GM13977 (cell line): Measurements from ENCODE around the gene RNF150.

Experiments used
- DNase-seq: peaks from one replicate; pipeline ENCODE4 v3.0.0; 2012; ENCODE audit warnings: low spot score
- CTCF ChIP-seq: IDR thresholded peaks from 2 replicates; pipeline ENCODE4 v1.5.1; 2012; ENCODE audit warnings: mild to moderate bottlenecking, control low read depth; ENCODE audit not compliant: insufficient read depth; ENCODE audit errors: extremely low read depth, missing control alignments
- in situ Hi-C: fragments of 300-500 bp; cut with MboI; formaldehyde crosslinking; loops from one replicate; pipeline ENCODE4 v1.12.0; 2022; ENCODE audit warnings: low sequenced_read_pairs, low pct_unique_long_range_greater_than_20kb, mixed read lengths, inconsistent platforms; ENCODE audit not compliant: unreplicated experiment

The RNF150 gene

GRCh38 chr4:140863197-140863596 lies 270.1 kb downstream of the RNF150 start:
- DNase-seq, result no peak
- TF ChIP-seq CTCF, result no peak
- in situ Hi-C loops, result loop anchor here (25.0 kb wide), 1 partner anchor 501 kb away; the partner anchor contains the start of gene SCOC

GRCh38 chr4:140862177-140862442 lies 271.2 kb downstream of the RNF150 start:
- no peak for TF ChIP-seq CTCF
- in situ Hi-C loops, result loop anchor here (25.0 kb wide), 1 partner anchor 500 kb away; the partner anchor contains the start of gene SCOC
- no peak for DNase-seq

- DNase-seq, result peak; percentile 42
- in situ Hi-C loops, result loop anchor here (25.0 kb wide), 1 partner anchor 499 kb away; the partner anchor contains the start of gene SCOC
- peak; percentile 80 for TF ChIP-seq CTCF
Observed at GRCh38 chr4:140861359-140862176, 271.7 kb downstream of the RNF150 start.

GRCh38 chr4:140858897-140859296 lies 274.4 kb downstream of the RNF150 start:
- in situ Hi-C loops, result loop anchor here (25.0 kb wide), 1 partner anchor 497 kb away; the partner anchor contains the start of gene SCOC
- no peak for DNase-seq
- no peak for TF ChIP-seq CTCF

GRCh38 chr4:140857111-140857510 lies 276.2 kb downstream of the RNF150 start:
- no peak for DNase-seq
- no peak for TF ChIP-seq CTCF
- in situ Hi-C loops, result loop anchor here (25.0 kb wide), 1 partner anchor 495 kb away; the partner anchor contains the start of gene SCOC

GRCh38 chr4:140856621-140857062 lies 276.6 kb downstream of the RNF150 start:
- in situ Hi-C loops, result loop anchor here (25.0 kb wide), 1 partner anchor 494 kb away; the partner anchor contains the start of gene SCOC
- DNase-seq, result no peak

More at GRCh38 chr4:140856621-140857062, 276.6 kb downstream of the RNF150 start:
- TF ChIP-seq CTCF, result no peak
